Left cardiac atrium (tissue), 4 donors: ENCODE results near the gene IL18BP. TPM values are rescaled to one million over a fixed set of nuclear protein-coding genes. Genes with fewer than 3 reads are reported as not detected.

Source experiments
- ATAC-seq, 2 donors: fragments of 200-7000 bp; cut with Tn5 transposase; one replicate each; pipeline ENCODE4 v1.9.1; 2020; ENCODE audit warnings: mild to moderate bottlenecking in 2 of 2, moderate library complexity in 2 of 2
- DNase-seq: peaks from one replicate; pipeline ENCODE4 v3.0.0-alpha.2; 2020
- intact Hi-C, 2 donors: fragments of 100-400 bp; cut with DNase I; formaldehyde crosslinking; loops; one replicate each; pipeline versions ENCODE4 v1.14.1 to v1.15.1; 2022 to 2023
- total RNA-seq, 2 donors: library from RNA; stranded (reverse); fragmentation: NEBNext Ultra II Directional; extraction: Animal tissue kit (Norgen Biotek cat#: 25700); gene quantifications; one replicate each; pipeline ENCODE4 v1.2.1, GENCODE V29; 2021
- donor health status: DM: no; HTN: yes; CAD: no.
- donor health status: DM: no; HTN: yes; CAD: no; lungs with severe emphysema.
- donor health status: DM: yes; HTN: yes; CAD: no.
- donor health status: Dilated cardiomyopathy.

Gene IL18BP
- total RNA-seq, 2 donors from 2014 or later: 4.4 to 7.3 TPM

- DNase-seq: no peak
- intact Hi-C loops: no loop called here
- ATAC-seq: no peak
Measured at GRCh38 chr11:72007587-72007986, 8.9 kb downstream of the IL18BP start.

GRCh38 chr11:72008728-72009127 is 10.0 kb downstream of the IL18BP start:
- intact Hi-C loops: no loop called here
- no peak for DNase-seq
- no peak for ATAC-seq

- intact Hi-C loops: no loop called here
- DNase-seq (no peak), ATAC-seq (no peak)
Measured at GRCh38 chr11:72009156-72009555, 10.4 kb downstream of the IL18BP start.

GRCh38 chr11:72010529-72011233 is 12.0 kb downstream of the IL18BP start:
- intact Hi-C loops: no loop called here
- ATAC-seq: peak in 1 of 2 donors; percentile 24
- no peak for DNase-seq

GRCh38 chr11:72012091-72012630 is 13.5 kb downstream of the IL18BP start:
- intact Hi-C loops: no loop called here
- DNase-seq (no peak), ATAC-seq (no peak)

- ATAC-seq (peak; percentile 78 to 87), DNase-seq (peak; percentile 76)
- intact Hi-C loops: no loop called here
Measured at GRCh38 chr11:72012897-72013721, 14.4 kb downstream of the IL18BP start.

GRCh38 chr11:72013765-72014711 is 15.3 kb downstream of the IL18BP start:
- intact Hi-C loops: no loop called here

GRCh38 chr11:72014761-72015320 is 16.1 kb downstream of the IL18BP start:
- intact Hi-C loops: no loop called here

More at GRCh38 chr11:72013765-72014711, 15.3 kb downstream of the IL18BP start:
- ATAC-seq (peak; percentile 4 to 27), DNase-seq (no peak)

GRCh38 chr11:72015511-72016061 is 16.9 kb downstream of the IL18BP start:
- DNase-seq: no peak
- intact Hi-C loops: no loop called here
- ATAC-seq: no peak

More at GRCh38 chr11:72014761-72015320, 16.1 kb downstream of the IL18BP start:
- DNase-seq: no peak
- ATAC-seq: no peak

- no peak for ATAC-seq
- intact Hi-C loops: no loop called here
- DNase-seq: no peak
Measured at GRCh38 chr11:72018171-72018570, 19.5 kb downstream of the IL18BP start.

- ATAC-seq: no peak
- intact Hi-C loops: no loop called here
- no peak for DNase-seq
Measured at GRCh38 chr11:72023335-72023734, 24.6 kb downstream of the IL18BP start.

GRCh38 chr11:72024069-72024754 is 25.5 kb downstream of the IL18BP start:
- intact Hi-C loops: loop anchor here in 1 of 2 donors (2.0 kb wide), 1 partner anchor 121 kb away; no protein-coding TSS in a partner anchor
- ATAC-seq: no peak
- DNase-seq: no peak

- ATAC-seq: peak in 1 of 2 donors; percentile 10
- intact Hi-C loops: loop anchor here in 1 of 2 donors (5.0 kb wide), 1 partner anchor 61 kb away; no protein-coding TSS in a partner anchor
Measured at GRCh38 chr11:72026090-72026489, 27.4 kb downstream of the IL18BP start.

GRCh38 chr11:72030472-72031045 is 31.9 kb downstream of the IL18BP start:
- ATAC-seq (no peak), DNase-seq (no peak)
- intact Hi-C loops: no loop called here

More at GRCh38 chr11:72026090-72026489, 27.4 kb downstream of the IL18BP start:
- no peak for DNase-seq

- ATAC-seq (no peak), DNase-seq (no peak)
- intact Hi-C loops: loop anchor here in 1 of 2 donors (5.0 kb wide), 1 partner anchor 186 kb away; the partner anchor contains the start of gene INPPL1
Measured at GRCh38 chr11:72036687-72037086, 38.0 kb downstream of the IL18BP start.

- intact Hi-C loops: loop anchor here in 1 of 2 donors (5.0 kb wide), 1 partner anchor 185 kb away; the partner anchor contains the start of gene INPPL1
- no peak for ATAC-seq
Measured at GRCh38 chr11:72037554-72038311, 39.0 kb downstream of the IL18BP start.

More at GRCh38 chr11:72037554-72038311, 39.0 kb downstream of the IL18BP start:
- peak; percentile 31 for DNase-seq
